ENCODE measurements around the gene CIRBP. TPM values are rescaled to one million over a fixed set of nuclear protein-coding genes. Genes with fewer than 3 reads are reported as not detected.

Gene CIRBP
- total RNA-seq, 5 donors from 2014 or later (not counting 1 experiment from before 2014, with no cell fraction given) = 477 to 682 (median 657) TPM

DNA sequence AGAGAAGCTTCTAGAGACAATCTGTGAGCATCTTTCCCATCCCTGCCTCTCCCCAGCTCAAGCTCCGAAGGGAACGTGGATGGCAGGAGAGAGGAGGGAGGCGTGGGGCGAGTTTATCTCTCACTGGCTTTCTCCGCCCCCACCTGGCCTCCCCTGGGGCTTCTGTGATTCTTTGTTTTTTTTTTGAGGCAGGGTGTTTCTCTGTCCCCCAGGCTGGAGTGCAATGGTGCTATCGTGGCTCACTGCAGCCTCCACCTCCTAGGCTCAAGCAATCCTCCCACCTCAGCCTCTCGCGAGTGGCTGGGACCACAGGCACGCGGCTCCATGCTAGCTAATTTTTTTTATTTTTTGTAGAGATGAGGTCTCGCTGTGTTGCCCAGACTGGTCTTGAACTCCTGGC is 39.6 kb downstream of the CIRBP start:
- Histone ChIP-seq H3K9me3 (no peaks in the 10 kb centered on the region), H3K4me3 (ENCODE audit: control insufficient read depth in 1 of 2, extremely low read depth in 1 of 2, low read length in 1 of 2) (no peak overlapping the region), H3K4me1 (ENCODE audit: control insufficient read depth in 1 of 2, extremely low read depth in 1 of 2, insufficient read depth in 2 of 2, low read length in 2 of 2) (no peaks in the 10 kb centered on the region), H3K36me3 (ENCODE audit: control insufficient read depth in 2 of 2, extremely low read depth in 1 of 2, insufficient read depth in 1 of 2, low read length in 1 of 2) (no peaks in the 10 kb centered on the region), H3K27ac (ENCODE audit: low read length) (no peak overlapping the region), H3K27me3 (replicated peaks in 1 of 2; ENCODE audit: control insufficient read depth in 2 of 2, extremely low read depth in 1 of 2, insufficient read depth in 2 of 2, low read length in 1 of 2) (peaks cover 0 to 42% of the 10 kb centered on the region in 2 experiments)
- H3K27ac Mint-ChIP-seq = no peak overlapping the region
- ChIA-PET POLR2A (no interaction called here), CTCF (interaction anchor here in 1 of 2 donors (0.5 kb wide), 1 partner anchor 13 kb away, joined by 3 read pairs; no protein-coding TSS in a partner anchor)
- DNase-seq (no peak), ATAC-seq (replicated peaks in 1 of 4) (no peak)
- H3K36me3 Mint-ChIP-seq = no peaks in the 10 kb centered on the region
- H3K4me1 Mint-ChIP-seq = no peaks in the 10 kb centered on the region
- WGBS (ENCODE audit: insufficient coverage) = 100% methylated on average over 1 of the region's 11 CpGs
- H3K9me3 Mint-ChIP-seq = no peaks in the 10 kb centered on the region
- H3K27me3 Mint-ChIP-seq = no peaks in the 10 kb centered on the region
- H3K4me3 Mint-ChIP-seq = no peak overlapping the region

DNA sequence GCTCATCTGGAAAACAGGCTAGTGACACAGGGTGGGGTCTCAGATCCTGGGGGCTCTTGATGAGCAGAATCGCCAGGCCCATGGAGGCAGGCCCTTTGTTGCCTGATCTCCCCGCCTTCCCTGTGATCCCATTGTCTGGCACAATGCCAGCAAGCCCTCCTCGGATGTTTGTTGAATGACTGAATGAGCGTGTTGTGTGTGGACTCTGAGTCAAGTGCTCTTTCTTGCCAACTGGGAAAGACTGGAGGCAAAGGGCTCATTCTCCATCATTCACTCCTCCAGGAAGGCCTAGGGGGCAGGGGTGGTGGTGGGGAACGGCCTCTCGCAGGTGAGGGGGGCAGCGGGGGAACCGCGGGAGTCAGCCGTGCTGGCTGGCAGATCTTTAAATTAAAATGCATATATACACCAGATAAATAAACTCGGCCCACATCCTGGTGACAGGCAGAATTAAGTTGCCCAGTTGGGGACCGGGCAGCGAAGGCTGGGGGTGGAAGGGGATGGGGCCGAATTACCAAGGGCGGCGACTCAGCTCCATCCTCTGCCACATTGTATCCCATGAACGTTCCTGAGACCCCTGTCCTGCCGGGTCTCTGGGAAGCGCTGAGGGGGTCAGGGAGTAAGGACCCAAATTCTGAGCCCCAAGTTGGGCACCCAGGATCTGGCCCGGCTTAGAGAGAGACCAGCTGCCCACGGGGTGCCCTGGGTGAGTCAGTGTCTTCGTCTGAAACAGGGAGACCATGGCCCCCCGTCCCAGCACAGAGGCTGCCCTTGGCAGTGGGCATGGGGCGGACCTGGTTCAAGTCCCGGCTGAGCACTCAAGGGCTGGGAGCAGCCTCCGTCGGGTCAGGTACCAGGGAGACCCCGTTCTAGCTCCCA is 41.1 kb downstream of the CIRBP start:
- Histone ChIP-seq H3K9me3 (no peaks in the 10 kb centered on the region), H3K36me3 (ENCODE audit: control insufficient read depth in 2 of 2, extremely low read depth in 1 of 2, insufficient read depth in 1 of 2, low read length in 1 of 2) (no peaks in the 10 kb centered on the region), H3K27me3 (replicated peaks in 1 of 2; ENCODE audit: control insufficient read depth in 2 of 2, extremely low read depth in 1 of 2, insufficient read depth in 2 of 2, low read length in 1 of 2) (peaks cover 0 to 57% of the 10 kb centered on the region in 2 experiments), H3K4me1 (ENCODE audit: control insufficient read depth in 1 of 2, extremely low read depth in 1 of 2, insufficient read depth in 2 of 2, low read length in 2 of 2) (peaks cover 0 to under 1% of the 10 kb centered on the region in 2 experiments), H3K4me3 (ENCODE audit: control insufficient read depth in 1 of 2, extremely low read depth in 1 of 2, low read length in 1 of 2) (no peak overlapping the region), H3K27ac (ENCODE audit: low read length) (no peak overlapping the region)
- ChIA-PET POLR2A (no interaction called here), CTCF (no interaction called here)
- DNase-seq (no peak), ATAC-seq (replicated peaks in 1 of 4) (no peak)
- Mint-ChIP-seq H3K27ac (no peak overlapping the region), H3K36me3 (no peaks in the 10 kb centered on the region), H3K27me3 (peaks cover 4 to 7% of the 10 kb centered on the region in 2 donors), H3K4me1 (no peaks in the 10 kb centered on the region), H3K4me3 (no peak overlapping the region), H3K9me3 (no peaks in the 10 kb centered on the region)
- 71% methylated on average over 12 of the region's 28 CpGs for WGBS (ENCODE audit: insufficient coverage)

GRCh38 chr19:1310853-1311180 is 41.7 kb downstream of the CIRBP start:
- Histone ChIP-seq H3K27me3 (replicated peaks in 1 of 2; ENCODE audit: control insufficient read depth in 2 of 2, extremely low read depth in 1 of 2, insufficient read depth in 2 of 2, low read length in 1 of 2) (peaks cover 0 to 61% of the 10 kb centered on the region in 2 experiments), H3K4me1 (ENCODE audit: control insufficient read depth in 1 of 2, extremely low read depth in 1 of 2, insufficient read depth in 2 of 2, low read length in 2 of 2) (peaks cover 0 to 5% of the 10 kb centered on the region in 2 experiments), H3K4me3 (ENCODE audit: control insufficient read depth in 1 of 2, extremely low read depth in 1 of 2, low read length in 1 of 2) (no peak overlapping the region), H3K9me3 (no peaks in the 10 kb centered on the region), H3K36me3 (ENCODE audit: control insufficient read depth in 2 of 2, extremely low read depth in 1 of 2, insufficient read depth in 1 of 2, low read length in 1 of 2) (no peaks in the 10 kb centered on the region), H3K27ac (ENCODE audit: low read length) (no peak overlapping the region)
- 84% methylated on average over 10 of the region's 18 CpGs for WGBS (ENCODE audit: insufficient coverage)
- no peaks in the 10 kb centered on the region for H3K36me3 Mint-ChIP-seq
- ChIA-PET POLR2A (no interaction called here), CTCF (no interaction called here)
- no peak overlapping the region for H3K4me3 Mint-ChIP-seq
- H3K27me3 Mint-ChIP-seq = peaks cover 4 to 10% of the 10 kb centered on the region in 2 donors
- no peaks in the 10 kb centered on the region for H3K4me1 Mint-ChIP-seq
- no peaks in the 10 kb centered on the region for H3K9me3 Mint-ChIP-seq
- ATAC-seq (replicated peaks in 1 of 4) (no peak), DNase-seq (no peak)
- H3K27ac Mint-ChIP-seq = no peak overlapping the region

- no peaks in the 10 kb centered on the region for H3K36me3 ChIP-seq (ENCODE audit: control insufficient read depth in 2 of 2, extremely low read depth in 1 of 2, insufficient read depth in 1 of 2, low read length in 1 of 2)
- H3K4me1 Mint-ChIP-seq = no peaks in the 10 kb centered on the region
- DNase-seq = no peak
- 75% methylated on average over 20 of the region's 21 CpGs for WGBS (ENCODE audit: insufficient coverage)
- no peaks in the 10 kb centered on the region for H3K36me3 Mint-ChIP-seq
- no peak overlapping the region for H3K27ac ChIP-seq (ENCODE audit: low read length)
- ATAC-seq (replicated peaks in 1 of 4) = no peak
- no peak overlapping the region for H3K4me3 ChIP-seq (ENCODE audit: control insufficient read depth in 1 of 2, extremely low read depth in 1 of 2, low read length in 1 of 2)
- H3K9me3 Mint-ChIP-seq = no peaks in the 10 kb centered on the region
- peaks cover 4 to 15% of the 10 kb centered on the region in 2 donors for H3K27me3 Mint-ChIP-seq
- ChIA-PET POLR2A (no interaction called here), CTCF (no interaction called here)
- no peak overlapping the region for H3K4me3 Mint-ChIP-seq
- peaks cover 0 to 10% of the 10 kb centered on the region in 2 experiments for H3K4me1 ChIP-seq (ENCODE audit: control insufficient read depth in 1 of 2, extremely low read depth in 1 of 2, insufficient read depth in 2 of 2, low read length in 2 of 2)
- H3K27me3 ChIP-seq (replicated peaks in 1 of 2; ENCODE audit: control insufficient read depth in 2 of 2, extremely low read depth in 1 of 2, insufficient read depth in 2 of 2, low read length in 1 of 2) = peaks cover 0 to 69% of the 10 kb centered on the region in 2 experiments
- H3K9me3 ChIP-seq = no peaks in the 10 kb centered on the region
- H3K27ac Mint-ChIP-seq = no peak overlapping the region
Observed at GRCh38 chr19:1311543-1312091, 42.5 kb downstream of the CIRBP start.

DNA sequence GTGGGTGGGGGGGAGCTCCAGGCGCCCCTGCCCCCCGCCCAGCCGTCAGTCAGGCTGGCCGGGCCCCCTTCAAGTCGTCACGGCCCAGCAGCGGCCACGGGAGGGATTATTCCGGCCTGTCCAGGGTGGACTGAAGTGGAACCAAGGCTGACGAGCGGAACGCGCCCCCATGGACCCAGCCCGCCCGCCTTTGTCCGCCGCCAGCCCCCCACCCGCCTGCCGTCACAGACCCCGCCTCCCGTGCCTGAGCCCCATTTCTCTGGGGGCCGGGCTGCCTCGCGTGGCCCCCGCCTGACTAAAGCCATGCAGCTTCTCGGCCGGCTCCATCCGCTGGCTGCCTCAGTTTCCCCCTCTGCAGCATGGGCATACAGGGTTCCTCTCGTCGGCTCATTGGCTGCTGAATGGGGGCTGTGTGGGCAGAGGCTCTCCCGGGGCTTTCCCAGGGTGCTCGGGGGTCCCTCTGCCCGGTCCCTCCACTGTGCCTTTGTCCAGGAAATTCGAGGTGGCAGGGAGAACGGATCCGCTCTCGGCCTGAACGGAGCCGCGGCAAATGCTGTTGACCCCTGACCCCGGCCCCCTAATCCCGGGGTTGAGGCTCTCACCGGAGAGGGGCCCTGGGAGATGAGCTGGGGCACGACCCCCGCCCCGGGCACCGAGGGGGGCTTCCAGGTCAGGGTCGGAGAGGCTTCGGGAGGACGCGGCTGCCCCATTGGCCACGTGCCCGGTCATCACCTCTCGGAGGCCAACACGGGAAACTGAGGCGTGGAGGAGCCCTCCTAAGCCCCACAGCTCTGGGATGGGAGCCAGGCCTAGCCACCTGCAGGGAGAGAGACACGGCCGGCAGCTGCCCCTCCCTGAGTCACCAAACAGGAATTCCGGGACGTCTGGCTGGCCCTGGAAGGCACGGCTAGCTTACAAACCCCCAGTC is 43.9 kb downstream of the CIRBP start:
- DNase-seq = no peak
- peaks cover 0 to 82% of the 10 kb centered on the region in 2 experiments for H3K27me3 ChIP-seq (replicated peaks in 1 of 2; ENCODE audit: control insufficient read depth in 2 of 2, extremely low read depth in 1 of 2, insufficient read depth in 2 of 2, low read length in 1 of 2)
- no peaks in the 10 kb centered on the region for H3K36me3 Mint-ChIP-seq
- H3K9me3 ChIP-seq = no peaks in the 10 kb centered on the region
- ChIA-PET CTCF (no interaction called here), POLR2A (no interaction called here)
- H3K4me3 ChIP-seq (ENCODE audit: control insufficient read depth in 1 of 2, extremely low read depth in 1 of 2, low read length in 1 of 2) = no peak overlapping the region
- peaks cover 0 to 3% (median 0%) of the 10 kb centered on the region in 3 donors for H3K4me1 Mint-ChIP-seq
- peaks cover 0 to 10% of the 10 kb centered on the region in 2 experiments for H3K4me1 ChIP-seq (ENCODE audit: control insufficient read depth in 1 of 2, extremely low read depth in 1 of 2, insufficient read depth in 2 of 2, low read length in 2 of 2)
- no peak overlapping the region for H3K4me3 Mint-ChIP-seq
- H3K9me3 Mint-ChIP-seq = no peaks in the 10 kb centered on the region
- 89% methylated on average over 56 of the region's 61 CpGs for WGBS (ENCODE audit: insufficient coverage)
- no peak overlapping the region for H3K27ac ChIP-seq (ENCODE audit: low read length)
- ATAC-seq (replicated peaks in 1 of 4) = no peak
- H3K27ac Mint-ChIP-seq = no peak overlapping the region
- peaks cover 13 to 29% of the 10 kb centered on the region in 2 donors for H3K27me3 Mint-ChIP-seq
- no peaks in the 10 kb centered on the region for H3K36me3 ChIP-seq (ENCODE audit: control insufficient read depth in 2 of 2, extremely low read depth in 1 of 2, insufficient read depth in 1 of 2, low read length in 1 of 2)

Data from T-cell (primary cell).